ENCODE measurements around the gene GBP4. TPM values are rescaled to one million over a fixed set of nuclear protein-coding genes. Genes with fewer than 3 reads are reported as not detected.
A peak's percentile ranks its signal among the peaks of the same experiment; 100 is the strongest.

Gene GBP4
- total RNA-seq, 6 experiments from 2014 or later: 3.9 to 12.6 (median 6.8) TPM

- Histone ChIP-seq H3K4me3 (no peak overlapping the region), H3K27ac (no peak overlapping the region), H3K27me3 (no peaks in the 10 kb centered on the region), H3K9me3 (no peaks in the 10 kb centered on the region), H3K4me1 (peaks cover 0 to 31% (median 4%) of the 10 kb centered on the region in 4 donors), H3K36me3 (peaks cover 0 to 35% (median 8%) of the 10 kb centered on the region in 4 donors)
- 91% methylated on average over 5 of the region's 5 CpGs for WGBS (ENCODE audit: insufficient coverage, low coverage, low lambda C conversion rate, missing lambda C conversion rate)
- ATAC-seq (no peak), DNase-seq (no peak)
- intact Hi-C loops (cut with DNase I): no loop called here
- TF ChIP-seq POLR2A (IDR thresholded peaks at IDR 0.05): no peak
- no peak for TF ChIP-seq CTCF (IDR thresholded peaks at IDR 0.05)
These were observed 32.9 kb downstream of the GBP4 start for GRCh38 chr1:89165811-89166210.

DNA sequence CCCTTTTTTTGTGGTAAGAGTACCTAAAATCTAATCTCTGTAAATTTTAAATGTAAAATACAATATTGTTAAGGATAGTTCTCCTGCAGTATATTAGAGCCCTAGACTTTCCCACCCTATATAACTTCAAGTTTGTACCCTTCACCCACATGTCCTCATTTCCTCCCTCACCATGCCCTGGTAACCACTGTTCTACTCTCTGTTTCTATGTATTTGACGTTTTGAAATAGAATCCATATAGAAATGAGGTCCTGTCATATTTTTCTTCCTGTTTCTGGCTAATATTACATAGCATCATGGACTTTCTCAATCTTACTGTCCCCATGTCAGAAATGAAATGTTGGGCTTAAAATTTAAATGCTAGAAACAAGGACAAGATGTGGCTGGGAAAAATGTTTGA lies 47.7 kb downstream of the GBP4 start:
- no peak overlapping the region for H3K4me3 ChIP-seq
- intact Hi-C loops (cut with DNase I): no loop called here
- no peak for DNase-seq
- whole genome bisulfite sequencing (ENCODE audit: insufficient coverage, low coverage, low lambda C conversion rate, missing lambda C conversion rate): 32% methylated on average over 1 of the region's 1 CpG
- H3K27ac ChIP-seq: no peak overlapping the region
- H3K9me3 ChIP-seq: no peaks in the 10 kb centered on the region
- no peaks in the 10 kb centered on the region for H3K4me1 ChIP-seq
- no peak for TF ChIP-seq POLR2A (IDR thresholded peaks at IDR 0.05)
- no peak for TF ChIP-seq CTCF (IDR thresholded peaks at IDR 0.05)
- H3K36me3 ChIP-seq: peaks cover 0 to 50% (median 0%) of the 10 kb centered on the region in 4 donors
- no peak for ATAC-seq
- no peaks in the 10 kb centered on the region for H3K27me3 ChIP-seq

GRCh38 chr1:89149976-89150375 lies 48.8 kb downstream of the GBP4 start:
- no peak for TF ChIP-seq CTCF (IDR thresholded peaks at IDR 0.05)
- TF ChIP-seq POLR2A (IDR thresholded peaks at IDR 0.05): no peak
- no peak for DNase-seq
- no peak for ATAC-seq
- no peaks in the 10 kb centered on the region for H3K4me1 ChIP-seq
- intact Hi-C loops (cut with DNase I): no loop called here
- WGBS (ENCODE audit: insufficient coverage, low coverage, low lambda C conversion rate, missing lambda C conversion rate): 90% methylated on average over 3 of the region's 3 CpGs
- H3K27me3 ChIP-seq: no peaks in the 10 kb centered on the region
- no peak overlapping the region for H3K27ac ChIP-seq
- no peak overlapping the region for H3K4me3 ChIP-seq
- H3K9me3 ChIP-seq: no peaks in the 10 kb centered on the region
- H3K36me3 ChIP-seq: peaks cover 0 to 57% (median 0%) of the 10 kb centered on the region in 4 donors

GRCh38 chr1:89149229-89149628 lies 49.5 kb downstream of the GBP4 start:
- Histone ChIP-seq H3K4me1 (no peaks in the 10 kb centered on the region), H3K27me3 (no peaks in the 10 kb centered on the region), H3K9me3 (no peaks in the 10 kb centered on the region), H3K27ac (no peak overlapping the region), H3K4me3 (no peak overlapping the region), H3K36me3 (peaks cover 0 to 61% (median 0%) of the 10 kb centered on the region in 4 donors)
- TF ChIP-seq CTCF (IDR thresholded peaks at IDR 0.05) (peak in 3 of 4 donors; percentile 18 to 25 (median 20)), POLR2A (IDR thresholded peaks at IDR 0.05) (no peak)
- DNase-seq: peak in 1 of 3 donors; percentile 58
- ATAC-seq: peak; percentile 59 to 69 (median 68)
- WGBS (ENCODE audit: insufficient coverage, low coverage, low lambda C conversion rate, missing lambda C conversion rate): 62% methylated on average over 3 of the region's 3 CpGs
- intact Hi-C loops (cut with DNase I): no loop called here

Data from right lobe of liver (tissue), 6 donors.